ENCODE data around the gene FOXI2. TPM values are rescaled to one million over a fixed set of nuclear protein-coding genes. Genes with fewer than 3 reads are reported as not detected.

FOXI2 gene
- not detected in 2 replicates for total RNA-seq (2014; rRNA removed; shearing (Covaris generic))
- not detected in 2 replicates for polyA plus RNA-seq (2014; cell fraction: nucleus; rRNA removed)

- DNase-seq (ENCODE audit: extremely low read depth, low read depth) = no peak
These were observed at the start of gene FOXI2 for GRCh38 chr10:127736915-127737562. TSS of gene FOXI2 (plus strand) at chr10:127737185. CDS start at chr10:127737274, 89 bp downstream.

GRCh38 chr10:127687548-127687947, 49.4 kb upstream of the FOXI2 start:
- no peak for DNase-seq (ENCODE audit: extremely low read depth, low read depth)

GRCh38 chr10:127690176-127690835, 46.7 kb upstream of the FOXI2 start:
- DNase-seq (ENCODE audit: extremely low read depth, low read depth) = no peak

- DNase-seq (ENCODE audit: extremely low read depth, low read depth) = peak; percentile 64
These were observed 42.3 kb upstream of the FOXI2 start for GRCh38 chr10:127694580-127695193.

DNA sequence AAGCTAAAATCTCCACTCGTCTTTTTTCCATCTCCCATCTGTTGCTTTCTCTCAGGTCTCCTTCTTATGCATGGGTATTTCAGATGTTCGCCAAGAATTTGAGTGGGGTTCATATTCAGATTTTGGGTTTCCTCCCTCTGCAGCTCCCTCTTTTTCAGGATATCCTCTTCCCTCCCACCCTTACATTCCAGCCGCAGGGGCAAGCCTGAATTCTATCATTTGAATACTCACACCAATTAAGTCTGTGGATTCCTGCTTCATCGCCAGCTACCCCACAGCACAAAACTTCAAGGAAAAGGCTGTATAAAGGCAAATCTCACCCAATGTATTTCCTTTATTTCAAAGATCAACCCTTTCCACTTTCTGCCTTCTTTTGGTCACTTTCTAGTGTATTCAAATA, 41.6 kb upstream of the FOXI2 start:
- DNase-seq (ENCODE audit: extremely low read depth, low read depth) = no peak

DNA sequence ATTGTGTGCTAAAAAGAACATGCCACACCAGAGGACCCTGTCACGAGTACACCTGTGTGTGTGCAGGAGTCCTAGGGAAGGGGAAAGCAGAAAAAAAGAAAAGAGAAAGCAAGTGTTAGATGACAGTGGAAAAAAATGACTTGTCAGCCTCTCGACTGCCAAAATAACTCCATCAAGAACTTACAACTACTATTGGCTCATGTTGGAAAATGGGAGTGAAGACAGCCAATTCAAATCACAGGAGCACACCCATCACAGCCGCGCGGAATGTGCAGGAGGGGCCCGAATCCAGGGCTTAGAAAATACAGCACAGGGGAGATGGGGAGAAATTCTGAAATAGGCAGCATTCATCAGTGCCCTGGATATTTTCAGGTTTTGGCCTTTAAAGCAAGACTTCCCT, 38.1 kb upstream of the FOXI2 start:
- no peak for DNase-seq (ENCODE audit: extremely low read depth, low read depth)

- DNase-seq (ENCODE audit: extremely low read depth, low read depth) = no peak
These were observed 37.7 kb upstream of the FOXI2 start for GRCh38 chr10:127699311-127699710.

DNA sequence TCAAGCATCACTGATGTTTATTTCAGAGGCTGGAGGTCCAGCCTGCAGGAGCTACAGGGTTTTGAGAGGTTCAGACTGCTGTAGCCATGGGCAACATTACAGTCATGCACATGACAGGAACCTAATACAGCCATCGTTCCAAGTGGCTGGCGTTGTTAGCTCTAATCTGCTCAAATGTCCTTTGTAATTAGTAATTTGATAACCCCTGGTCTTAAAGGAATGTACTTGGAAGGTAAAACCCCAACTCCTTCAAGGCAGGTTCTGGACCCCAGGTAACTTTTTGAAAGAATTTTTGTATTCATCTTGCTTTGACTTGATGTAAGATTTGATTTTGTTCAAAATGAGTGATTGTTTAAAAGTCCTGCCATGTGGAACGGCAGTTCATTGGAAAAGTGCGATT, 34.7 kb upstream of the FOXI2 start:
- no peak for DNase-seq (ENCODE audit: extremely low read depth, low read depth)

DNA sequence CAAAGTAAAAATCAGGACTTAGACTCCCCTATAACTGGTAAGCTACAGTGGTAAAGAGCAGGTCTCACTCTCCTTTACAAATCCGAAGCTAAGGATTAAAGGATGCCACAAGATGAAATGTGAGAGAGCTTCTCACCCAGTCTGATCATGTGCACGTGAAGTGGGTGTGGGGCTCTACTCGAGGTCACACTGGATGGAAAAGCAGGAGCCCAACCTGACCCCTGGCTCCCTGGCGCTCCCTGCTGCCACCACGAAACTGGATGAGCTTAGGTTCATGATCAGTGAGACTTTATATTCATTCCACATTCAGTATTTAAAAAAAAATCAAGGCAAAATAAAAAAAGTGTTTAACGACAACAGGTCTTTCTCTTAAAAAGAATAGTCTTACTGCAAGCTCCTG, 21.7 kb upstream of the FOXI2 start:
- DNase-seq (ENCODE audit: extremely low read depth, low read depth) = no peak

- peak; percentile 39 for DNase-seq (ENCODE audit: extremely low read depth, low read depth)
These were observed 21.1 kb upstream of the FOXI2 start for GRCh38 chr10:127715782-127716378.

- no peak for DNase-seq (ENCODE audit: extremely low read depth, low read depth)
These were observed 16.8 kb upstream of the FOXI2 start for GRCh38 chr10:127720142-127720541.

DNA sequence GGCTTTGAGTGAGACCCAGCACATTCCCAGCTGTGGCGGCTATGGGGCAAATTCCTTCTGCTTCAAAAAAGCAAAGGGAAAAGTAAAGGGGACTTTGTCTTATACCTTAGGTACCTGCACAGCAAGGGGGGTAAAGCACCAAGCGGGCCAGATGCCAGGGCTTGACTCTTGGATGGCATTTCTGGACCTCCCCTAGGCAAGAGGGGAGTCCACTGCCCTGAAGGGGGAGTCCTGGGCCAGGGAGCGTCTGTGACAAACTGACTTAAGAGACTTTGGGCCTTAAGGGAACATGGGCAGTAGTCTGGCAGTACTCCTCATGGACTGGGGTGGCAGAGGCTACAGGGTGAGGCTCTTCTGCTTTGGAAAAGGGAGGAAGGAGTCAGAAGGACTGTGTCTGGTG, 16.1 kb upstream of the FOXI2 start:
- DNase-seq (ENCODE audit: extremely low read depth, low read depth) = no peak

- no peak for DNase-seq (ENCODE audit: extremely low read depth, low read depth)
These were observed 2.2 kb upstream of the FOXI2 start for GRCh38 chr10:127734753-127735152.

GRCh38 chr10:127735156-127735555, 1.8 kb upstream of the FOXI2 start:
- no peak for DNase-seq (ENCODE audit: extremely low read depth, low read depth)

- no peak for DNase-seq (ENCODE audit: extremely low read depth, low read depth)
These were observed 1.2 kb upstream of the FOXI2 start for GRCh38 chr10:127735723-127736221.

GRCh38 chr10:127736222-127736914, 617 bp upstream of the FOXI2 start:
- DNase-seq (ENCODE audit: extremely low read depth, low read depth) = no peak

GRCh38 chr10:127737563-127738511, 852 bp downstream of the FOXI2 start:
- DNase-seq (ENCODE audit: extremely low read depth, low read depth) = no peak

GRCh38 chr10:127738512-127739424, 1.8 kb downstream of the FOXI2 start:
- no peak for DNase-seq (ENCODE audit: extremely low read depth, low read depth)

GRCh38 chr10:127739908-127740307, 2.9 kb downstream of the FOXI2 start:
- no peak for DNase-seq (ENCODE audit: extremely low read depth, low read depth)

Data from NCI-H460 (cell line).